Forelimb muscle (tissue), 1 donor: ENCODE results near the gene MATCAP1. TPM values are rescaled to one million over a fixed set of nuclear protein-coding genes. Genes with fewer than 3 reads are reported as not detected.

Experiments used
- DNase-seq: peaks from one replicate; pipeline ENCODE4 v3.0.0-alpha.2; 2013; ENCODE audit warnings: low read depth
- polyA plus RNA-seq: library from polyadenylated mRNA; unstranded; fragments of 120-200 nt; gene quantifications from one replicate; pipeline ENCODE4 v1.2.1, GENCODE V29; 2013; ENCODE audit not compliant: insufficient read length

Gene MATCAP1
- polyA plus RNA-seq, 1 donor: 18.8 TPM

DNA sequence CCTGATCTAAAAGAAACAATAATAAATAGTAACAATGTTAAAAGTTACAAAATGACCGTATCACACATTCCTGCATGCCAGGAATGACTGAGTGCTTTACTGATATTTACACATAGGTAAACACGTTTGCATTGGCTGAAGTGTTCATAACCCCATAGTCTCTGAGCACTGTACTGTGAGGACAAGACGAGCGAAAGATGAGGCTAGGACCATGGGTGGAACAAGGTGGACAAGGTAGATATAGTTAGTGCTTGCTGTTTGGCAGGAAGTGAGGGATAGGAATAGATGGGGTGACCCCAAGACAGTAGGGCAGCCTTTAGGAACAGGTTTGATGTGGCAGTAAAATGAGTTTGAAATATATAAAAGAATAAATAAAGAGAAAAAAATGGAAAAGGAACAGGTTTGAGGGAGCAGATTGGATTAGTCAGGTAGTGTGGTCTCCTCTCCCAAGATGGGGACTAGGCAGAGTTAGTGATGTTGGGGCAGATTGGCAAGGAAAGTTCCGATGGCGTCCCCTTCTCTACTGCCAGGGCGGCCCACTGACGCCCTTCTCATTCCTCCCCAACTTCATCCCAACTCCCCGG lies 7.7 kb upstream of the MATCAP1 start:
- no peak for DNase-seq

DNA sequence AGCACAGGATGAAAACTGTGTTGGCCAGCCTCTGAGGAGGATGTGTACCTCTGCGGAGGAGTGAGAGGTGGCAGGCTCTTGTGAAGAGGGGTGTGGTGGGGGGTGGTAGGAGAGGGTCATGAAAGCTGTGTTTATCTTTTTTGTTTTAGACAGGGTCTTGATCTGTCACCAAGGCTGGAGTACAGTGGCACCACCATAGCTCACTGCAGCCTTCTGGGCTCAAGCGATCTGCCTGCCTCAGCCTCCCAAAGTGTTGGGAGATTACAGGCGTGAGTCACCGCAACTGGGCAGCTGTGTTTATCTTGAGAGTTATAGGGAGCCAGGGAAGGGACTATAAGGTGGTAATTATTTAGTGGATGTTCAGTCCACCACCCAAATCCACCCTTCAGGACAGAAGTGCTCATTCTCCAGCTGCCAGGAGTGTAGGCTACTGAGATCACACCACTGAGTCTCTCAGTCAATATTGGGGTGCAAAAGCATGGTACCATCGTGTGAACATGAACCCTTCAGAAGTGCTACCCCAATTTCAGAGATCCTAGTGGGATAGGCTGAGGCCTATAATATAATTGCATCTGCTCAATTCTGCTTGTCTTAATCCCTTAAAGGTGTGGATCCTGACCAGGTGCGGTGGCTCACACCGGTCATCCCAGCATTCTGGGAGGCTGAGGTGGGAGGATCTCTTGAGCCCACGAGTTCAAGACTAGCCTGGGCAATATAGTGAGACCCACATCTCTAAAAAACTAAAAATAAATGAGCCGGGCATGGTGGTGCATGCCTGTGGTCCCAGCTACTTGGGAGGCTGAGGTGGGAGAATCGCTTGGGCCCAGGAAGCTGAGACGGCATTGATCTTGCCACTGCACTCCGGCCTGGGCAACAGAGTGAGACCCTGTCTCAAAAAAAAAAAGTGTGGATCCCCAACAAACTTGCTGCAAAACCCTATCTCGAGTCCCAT lies 7.0 kb upstream of the MATCAP1 start:
- no peak for DNase-seq

GRCh38 chr16:67190041-67190440 lies 6.3 kb upstream of the MATCAP1 start, which contains the start of gene EXOC3L1:
Gene EXOC3L1 (minus strand): TSS chr16:67190136. CDS start chr16:67189676, 460 bp downstream.
- DNase-seq: no peak

DNA sequence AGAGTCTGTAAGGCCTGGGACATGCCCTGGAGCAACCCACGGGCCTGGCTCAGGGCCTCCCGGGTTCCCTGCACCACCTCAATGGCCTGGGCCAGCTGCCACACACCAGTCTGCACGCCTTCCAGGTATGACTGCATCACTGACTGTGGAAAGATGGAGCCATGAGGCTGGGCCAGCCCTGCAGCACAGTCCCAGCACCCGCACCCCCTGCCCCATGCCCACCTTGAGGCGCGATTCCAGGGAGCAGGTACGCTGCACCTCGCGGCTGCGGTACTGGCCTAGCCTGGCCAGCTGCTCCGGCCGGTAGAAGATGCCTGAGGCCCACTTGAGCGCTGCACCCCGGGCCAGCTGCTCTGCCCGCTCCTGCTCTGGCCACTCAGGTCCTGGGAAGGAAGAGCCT lies 5.0 kb upstream of the MATCAP1 start:
- DNase-seq: no peak

GRCh38 chr16:67188323-67188722 lies 4.6 kb upstream of the MATCAP1 start:
- no peak for DNase-seq

DNA sequence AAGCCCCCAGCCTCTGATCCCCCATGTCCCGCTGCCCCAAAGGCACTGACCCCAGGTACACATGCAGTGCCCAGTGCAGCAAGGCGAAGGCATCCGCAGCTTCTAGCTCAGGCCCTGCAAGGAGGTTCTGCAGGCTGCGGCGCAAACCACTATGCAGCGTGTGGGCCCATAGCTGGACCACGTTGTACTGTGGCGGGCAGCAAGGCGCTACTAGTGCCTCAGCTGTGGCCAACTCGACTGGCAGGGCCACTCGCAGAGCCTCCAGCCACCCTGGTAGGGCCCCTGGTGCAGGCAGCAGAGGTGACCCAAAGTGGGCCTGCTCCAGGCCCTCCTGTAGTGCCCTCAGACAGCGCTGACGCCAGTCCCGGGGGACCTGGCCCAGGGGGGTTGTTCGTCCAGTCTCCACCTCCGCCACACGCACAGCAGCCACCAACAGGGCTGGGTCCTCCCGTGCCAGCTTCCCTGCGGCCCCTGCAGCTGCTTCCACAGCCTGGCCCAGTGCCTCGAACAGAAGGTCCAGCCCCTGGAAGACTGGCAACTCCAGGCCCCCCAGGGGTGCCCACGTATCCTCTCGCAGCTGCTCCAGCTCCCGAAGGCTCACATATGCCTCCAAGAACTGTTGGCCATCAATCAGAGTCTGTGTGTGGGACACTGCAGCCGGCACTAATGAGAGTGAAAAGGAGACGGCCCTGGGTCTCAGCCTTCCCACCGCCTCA lies 3.6 kb upstream of the MATCAP1 start:
- DNase-seq: no peak

DNA sequence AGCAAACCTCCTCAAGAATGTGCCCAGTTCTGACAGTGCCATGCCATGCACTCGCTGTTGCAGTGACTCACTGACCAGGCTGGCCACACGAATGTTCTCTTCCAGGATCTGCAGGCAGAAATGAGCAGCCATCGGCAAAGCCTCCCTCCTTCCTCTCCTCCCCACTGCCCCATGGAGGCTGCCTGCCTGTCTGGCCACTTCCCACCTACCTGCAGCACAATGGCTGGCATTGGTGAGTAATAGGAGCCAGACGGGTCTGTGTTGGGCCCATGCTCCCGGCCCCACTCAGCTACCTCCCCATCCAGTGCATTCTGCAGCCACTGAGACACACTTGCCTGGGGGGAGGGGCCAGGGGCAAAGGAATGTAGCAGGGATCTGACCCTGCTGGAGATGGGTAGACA lies 2.8 kb upstream of the MATCAP1 start:
- no peak for DNase-seq

GRCh38 chr16:67185651-67186134 lies 1.9 kb upstream of the MATCAP1 start:
- no peak for DNase-seq

DNA sequence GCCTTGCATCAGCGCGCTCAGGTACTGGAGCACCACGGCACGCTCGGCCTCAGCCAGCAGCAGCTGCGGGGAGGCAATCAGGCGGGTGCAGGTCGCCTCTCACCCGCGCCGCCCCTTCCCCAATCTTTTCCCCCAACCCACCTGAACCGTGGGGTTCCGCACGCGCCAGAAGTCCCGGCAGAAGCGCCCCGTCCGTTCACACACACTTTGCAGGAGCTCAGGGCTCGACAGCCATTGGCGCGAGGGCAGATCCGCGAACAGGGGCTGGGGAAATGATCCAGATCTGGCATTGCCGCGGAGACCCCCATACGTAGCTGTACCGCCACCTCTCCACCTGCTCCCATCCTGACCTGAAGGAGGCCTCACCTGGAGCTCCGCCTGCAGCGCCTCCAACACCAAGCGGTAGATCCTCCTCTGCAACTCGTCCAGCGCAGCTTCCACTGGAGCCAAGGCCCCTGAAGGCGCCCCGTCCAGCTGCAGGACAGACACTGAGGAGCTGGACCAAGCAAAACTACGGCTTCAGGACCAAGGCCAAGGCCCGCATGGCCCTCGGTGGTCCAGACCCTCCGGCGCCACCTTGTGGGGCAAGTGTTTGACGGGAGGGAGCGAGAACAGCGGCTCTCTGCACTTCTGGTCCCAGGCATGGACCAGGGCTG lies 1.4 kb upstream of the MATCAP1 start:
- peak; percentile 70 for DNase-seq

GRCh38 chr16:67184453-67184994 lies 761 bp upstream of the MATCAP1 start:
- DNase-seq: no peak

DNA sequence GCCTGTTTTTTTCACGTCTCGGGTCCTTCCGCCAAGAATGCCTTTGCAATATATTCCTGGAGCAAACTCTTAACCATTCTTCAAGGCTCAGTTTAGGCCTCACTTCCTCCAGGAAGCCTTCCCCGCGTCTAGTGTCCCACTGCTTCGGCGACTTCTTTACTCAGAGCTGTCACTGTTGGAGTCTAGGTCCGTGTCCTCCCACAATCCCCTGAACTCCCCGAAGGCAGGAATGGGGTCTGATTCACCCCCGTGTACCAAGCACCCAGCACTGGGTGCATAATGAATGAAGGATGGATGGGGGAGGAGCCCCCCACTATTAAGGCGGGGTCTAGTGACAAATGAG lies 508 bp downstream of the MATCAP1 start:
- no peak for DNase-seq

DNA sequence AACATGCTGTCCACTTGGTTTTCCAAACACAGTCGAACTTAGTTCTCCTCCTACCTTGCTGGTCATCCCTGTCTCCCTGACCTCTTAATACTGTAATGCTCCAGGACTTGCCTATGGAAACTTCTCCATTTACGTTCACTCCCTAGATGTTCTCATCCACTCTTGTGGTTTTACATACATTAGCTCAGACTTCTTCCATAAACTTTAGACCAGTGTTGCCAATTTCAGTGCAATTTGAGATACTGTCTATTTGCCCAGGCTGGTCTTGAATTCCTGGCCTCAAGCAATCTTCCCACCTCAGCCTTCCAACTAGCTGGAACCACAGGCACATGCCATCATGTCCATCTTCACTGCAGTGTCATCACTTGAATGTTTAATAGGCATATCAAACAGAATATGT lies 1.5 kb downstream of the MATCAP1 start:
- no peak for DNase-seq

DNA sequence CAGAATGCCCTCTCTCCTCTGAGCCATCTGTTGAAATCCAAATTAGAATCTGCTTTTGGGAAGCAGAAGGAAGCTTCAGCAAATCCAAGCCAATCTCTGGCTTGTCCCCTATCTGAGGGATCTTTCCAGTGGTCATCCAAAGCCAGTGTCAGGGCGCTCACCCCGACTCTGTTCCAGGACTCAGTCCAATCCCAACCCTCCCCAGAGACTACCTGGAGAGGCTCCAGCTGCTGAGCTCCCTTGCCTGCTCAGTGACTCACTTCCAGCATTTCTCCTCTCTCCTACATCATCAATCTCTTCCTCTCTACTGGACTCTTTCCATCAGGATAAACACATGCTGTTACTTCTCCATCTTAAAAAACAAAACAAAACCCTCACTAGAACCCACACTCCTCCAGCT lies 2.4 kb downstream of the MATCAP1 start:
- no peak for DNase-seq

GRCh38 chr16:67180166-67180565 lies 3.6 kb downstream of the MATCAP1 start:
- DNase-seq: no peak

DNA sequence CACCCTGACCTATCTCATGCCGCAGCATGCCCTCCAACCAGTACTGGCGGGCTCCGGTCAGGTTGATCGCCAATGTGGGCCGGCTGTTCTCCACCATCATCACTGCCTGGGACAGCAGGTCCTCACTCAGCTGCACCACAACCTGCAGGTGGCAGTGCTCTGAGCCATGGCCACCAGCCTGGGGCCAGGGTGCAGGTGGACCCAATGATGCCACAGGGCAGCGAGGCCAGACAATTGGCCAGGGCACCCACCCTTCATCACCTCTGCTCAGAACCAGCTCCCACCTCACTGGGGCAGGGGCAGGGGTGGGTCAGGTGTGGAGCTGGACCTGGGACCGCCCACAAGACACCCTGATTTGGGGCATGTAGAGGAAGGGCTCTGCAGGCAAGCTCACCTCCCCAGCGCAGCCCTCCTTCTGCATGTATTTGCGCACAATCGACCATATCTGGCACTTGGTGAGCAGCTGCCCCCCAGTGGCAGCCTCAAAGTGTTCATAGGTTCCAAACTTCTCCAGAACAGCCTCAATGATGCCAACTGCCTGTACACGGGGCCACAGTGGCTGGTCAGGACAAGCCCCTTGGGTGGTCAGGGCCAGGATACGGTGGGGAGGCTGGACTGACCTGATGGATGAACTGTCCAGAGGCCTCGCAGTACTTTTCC lies 4.2 kb downstream of the MATCAP1 start:
- DNase-seq: no peak

DNA sequence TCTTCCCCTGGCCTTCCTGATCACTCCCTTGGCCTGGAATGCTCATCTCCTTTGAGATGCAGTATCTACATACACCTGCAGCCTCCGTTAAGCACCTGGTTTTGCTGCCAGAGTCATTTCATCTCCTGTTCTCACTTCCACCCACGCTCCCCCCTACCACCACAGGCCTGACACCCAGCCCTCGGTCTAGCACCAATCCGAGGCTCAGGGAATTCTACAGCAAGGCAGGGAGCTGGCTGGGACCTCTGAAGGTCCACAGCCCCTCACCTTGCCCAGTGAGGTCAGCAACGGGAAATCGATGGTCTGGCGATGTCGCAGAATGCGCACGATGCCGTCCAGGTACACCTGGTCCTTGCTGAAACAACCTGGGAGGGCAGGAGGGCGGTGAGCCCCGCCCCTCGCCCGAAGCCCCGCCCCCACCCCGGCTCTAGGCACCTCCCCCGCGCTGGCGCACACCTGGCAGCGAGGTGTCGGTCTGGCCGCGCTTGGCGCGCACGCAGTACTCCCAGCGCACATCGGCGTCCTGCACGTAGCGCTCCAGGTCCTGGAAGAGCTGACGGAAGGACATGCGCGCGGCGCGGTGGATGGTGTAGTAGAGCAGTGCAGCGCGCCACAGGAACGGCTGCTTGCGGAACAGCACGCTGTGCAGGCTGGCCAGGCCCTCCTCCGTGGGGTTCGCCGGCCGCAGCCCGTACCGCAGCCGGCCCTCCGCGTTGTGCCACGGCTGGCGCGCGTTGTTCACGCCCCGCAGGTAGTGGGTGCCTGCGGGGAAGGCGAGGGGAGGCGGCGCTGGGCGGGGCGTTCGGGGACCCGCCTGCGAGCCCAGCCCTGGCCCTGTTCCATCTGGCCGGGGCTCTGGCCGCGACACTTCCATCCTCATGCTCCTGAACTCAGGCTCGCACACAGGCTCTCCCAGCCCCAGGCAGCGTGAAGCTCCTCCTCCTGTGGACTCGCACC lies 5.7 kb downstream of the MATCAP1 start:
- DNase-seq: no peak

DNA sequence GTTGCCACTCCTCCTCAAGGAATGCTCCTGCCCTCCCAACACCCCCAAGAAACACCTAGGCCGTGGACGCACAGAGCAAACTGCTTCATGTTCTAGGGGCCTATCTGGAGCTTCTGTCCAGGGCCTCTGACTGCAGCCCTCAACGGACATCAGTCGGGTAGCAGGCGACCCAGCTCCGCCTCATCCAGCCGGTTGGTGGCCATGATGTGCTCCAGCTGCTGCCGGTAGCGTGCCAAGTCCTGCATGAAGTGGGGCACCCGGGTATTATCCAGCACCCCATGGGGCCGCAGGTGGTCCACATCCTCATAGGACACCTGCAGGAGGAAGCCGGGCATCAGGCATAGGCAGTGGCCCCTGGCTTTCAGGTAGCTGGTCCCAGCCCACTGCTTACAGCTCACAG lies 7.1 kb downstream of the MATCAP1 start:
- DNase-seq: no peak

DNA sequence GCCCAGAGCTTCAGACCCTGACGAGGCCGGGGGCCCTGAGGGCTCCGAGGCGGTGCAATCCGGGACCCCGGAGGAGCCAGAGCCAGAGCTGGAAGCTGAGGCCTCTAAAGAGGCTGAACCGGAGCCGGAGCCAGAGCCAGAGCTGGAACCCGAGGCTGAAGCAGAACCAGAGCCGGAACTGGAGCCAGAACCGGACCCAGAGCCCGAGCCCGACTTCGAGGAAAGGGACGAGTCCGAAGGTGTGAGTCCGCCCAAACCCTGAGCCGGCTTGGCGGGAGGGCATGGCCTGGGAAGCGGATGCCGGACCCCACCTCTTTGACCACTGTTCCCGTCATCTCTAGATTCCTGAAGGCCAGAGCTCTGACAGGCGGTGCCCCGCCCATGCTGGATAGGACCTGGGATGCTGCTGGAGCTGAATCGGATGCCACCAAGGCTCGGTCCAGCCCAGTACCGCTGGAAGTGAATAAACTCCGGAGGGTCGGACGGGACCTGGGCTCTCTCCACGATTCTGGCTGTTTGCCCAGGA lies 9.0 kb downstream of the MATCAP1 start:
- DNase-seq: no peak

- DNase-seq: no peak
Measured at GRCh38 chr16:67173808-67174705, 9.7 kb downstream of the MATCAP1 start.
